Activated naive CD4-positive, alpha-beta T cell treated with anti-CD3 and anti-CD28 coated beads, Interleukin-2, amount 50 U/mL, for 72 hours (primary cell): Measurements from ENCODE around the gene CNST. TPM values are rescaled to one million over a fixed set of nuclear protein-coding genes. Genes with fewer than 3 reads are reported as not detected.
A peak's percentile ranks its signal among the peaks of the same experiment; 100 is the strongest.
"Not testable (repeated sequence)": the region's sequence is repeated elsewhere in the genome, so short reads cannot be mapped to it uniquely, and the experiment has no call there.

Source experiments
- ATAC-seq, 2 donors: fragments of 150-1000 bp; cut with Tn5 transposase; 2 replicates each; pipeline ENCODE4 v1.10.0; 2021; ENCODE audit warnings: mild to moderate bottlenecking in 2 of 2, moderate library complexity in 2 of 2
- DNase-seq, 2 donors: peaks; one replicate each; pipeline ENCODE4 v3.0.0; 2021 to 2022; ENCODE audit warnings: low spot score in 2 of 2
- H3K27ac Mint-ChIP-seq, 2 donors: one replicate each; pipeline ENCODE4 v1.8.0; 2022; ENCODE audit warnings: mild to moderate bottlenecking in 2 of 2, mixed read lengths in 2 of 2
- H3K36me3 Mint-ChIP-seq, 2 donors: one replicate each; pipeline ENCODE4 v1.8.0; 2022; ENCODE audit warnings: mixed read lengths in 2 of 2
- H3K9me3 Mint-ChIP-seq, 2 donors: one replicate each; pipeline ENCODE4 v1.8.0; 2022; ENCODE audit warnings: mixed read lengths in 2 of 2
- total RNA-seq, 2 donors: library from RNA; stranded (reverse); gene quantifications; one replicate each; pipeline ENCODE4 v1.2.3, GENCODE V29; 2022

Gene CNST
- total RNA-seq, 2 donors from 2014 or later, result 27.2 to 40.7 TPM

GRCh38 chr1:246571953-246572352 lies 5.7 kb downstream of the CNST start:
- H3K27ac Mint-ChIP-seq, result peak overlapping the region in 1 of 2 donors; percentile 90
- ATAC-seq, result no peak
- no peak for DNase-seq
- peaks cover 11 to 19% of the 10 kb centered on the region in 2 donors for H3K36me3 Mint-ChIP-seq
- no peaks in the 10 kb centered on the region for H3K9me3 Mint-ChIP-seq

GRCh38 chr1:246572785-246573184 lies 6.5 kb downstream of the CNST start:
- ATAC-seq (no peak), DNase-seq (no peak)
- no peaks in the 10 kb centered on the region for H3K9me3 Mint-ChIP-seq
- H3K27ac Mint-ChIP-seq, result peak overlapping the region; percentile 61 to 65
- peaks cover 5 to 16% of the 10 kb centered on the region in 2 donors for H3K36me3 Mint-ChIP-seq

- no peaks in the 10 kb centered on the region for H3K9me3 Mint-ChIP-seq
- peak overlapping the region; percentile 61 to 65 for H3K27ac Mint-ChIP-seq
- H3K36me3 Mint-ChIP-seq, result peaks cover 5 to 16% of the 10 kb centered on the region in 2 donors
- DNase-seq (no peak), ATAC-seq (no peak)
Measured at GRCh38 chr1:246573491-246573890, 7.2 kb downstream of the CNST start.

GRCh38 chr1:246576709-246577032 lies 10.4 kb downstream of the CNST start:
- peak overlapping the region in 1 of 2 donors; percentile 75 for H3K27ac Mint-ChIP-seq
- no peak for ATAC-seq
- H3K36me3 Mint-ChIP-seq, result peaks cover 0 to 8% of the 10 kb centered on the region in 2 donors
- no peak for DNase-seq
- no peaks in the 10 kb centered on the region for H3K9me3 Mint-ChIP-seq

GRCh38 chr1:246577082-246577719 lies 10.9 kb downstream of the CNST start:
- Mint-ChIP-seq H3K36me3 (peaks cover 0 to 9% of the 10 kb centered on the region in 2 donors), H3K27ac (peak overlapping the region; percentile 73 to 75), H3K9me3 (no peaks in the 10 kb centered on the region)
- DNase-seq (no peak), ATAC-seq (peak in 1 of 2 donors; percentile 77)

GRCh38 chr1:246577720-246578106 lies 11.5 kb downstream of the CNST start:
- Mint-ChIP-seq H3K27ac (peak overlapping the region; percentile 75 to 83), H3K9me3 (no peaks in the 10 kb centered on the region), H3K36me3 (peaks cover 0 to 14% of the 10 kb centered on the region in 2 donors)
- DNase-seq (no peak), ATAC-seq (peak in 1 of 2 donors; percentile 39)

GRCh38 chr1:246579818-246580217 lies 13.6 kb downstream of the CNST start:
- Mint-ChIP-seq H3K36me3 (peaks cover 9 to 31% of the 10 kb centered on the region in 2 donors), H3K9me3 (no peaks in the 10 kb centered on the region), H3K27ac (no peak overlapping the region)
- ATAC-seq, result peak in 1 of 2 donors; percentile 66
- DNase-seq, result no peak

GRCh38 chr1:246580497-246581370 lies 14.5 kb downstream of the CNST start:
- ATAC-seq, result no peak

GRCh38 chr1:246582301-246583055 lies 16.2 kb downstream of the CNST start:
- H3K27ac Mint-ChIP-seq, result peak overlapping the region in 1 of 2 donors; percentile 56
- no peaks in the 10 kb centered on the region for H3K9me3 Mint-ChIP-seq
- H3K36me3 Mint-ChIP-seq, result peaks cover 9 to 23% of the 10 kb centered on the region in 2 donors
- no peak for ATAC-seq
- DNase-seq, result no peak

More at GRCh38 chr1:246580497-246581370, 14.5 kb downstream of the CNST start:
- peak overlapping the region in 1 of 2 donors; percentile 67 for H3K27ac Mint-ChIP-seq
- H3K9me3 Mint-ChIP-seq, result no peaks in the 10 kb centered on the region
- no peak for DNase-seq
- H3K36me3 Mint-ChIP-seq, result peaks cover 9 to 24% of the 10 kb centered on the region in 2 donors

- Mint-ChIP-seq H3K9me3 (no peaks in the 10 kb centered on the region), H3K36me3 (peaks cover 9 to 23% of the 10 kb centered on the region in 2 donors), H3K27ac (peak overlapping the region in 1 of 2 donors; percentile 49)
- DNase-seq (no peak), ATAC-seq (no peak)
Measured at GRCh38 chr1:246583056-246583440, 16.8 kb downstream of the CNST start.

GRCh38 chr1:246583448-246584185 lies 17.4 kb downstream of the CNST start:
- Mint-ChIP-seq H3K36me3 (peaks cover 9 to 23% of the 10 kb centered on the region in 2 donors), H3K27ac (peak overlapping the region in 1 of 2 donors; percentile 49), H3K9me3 (no peaks in the 10 kb centered on the region)
- DNase-seq (no peak), ATAC-seq (no peak)

GRCh38 chr1:246587032-246587431 lies 20.8 kb downstream of the CNST start:
- H3K27ac Mint-ChIP-seq, result no peak overlapping the region
- DNase-seq, result no peak
- H3K36me3 Mint-ChIP-seq, result peaks cover 14 to 50% of the 10 kb centered on the region in 2 donors
- H3K9me3 Mint-ChIP-seq, result peaks cover 0 to 4% of the 10 kb centered on the region in 2 donors
- ATAC-seq, result no peak

GRCh38 chr1:246587606-246588005 lies 21.4 kb downstream of the CNST start:
- no peak for DNase-seq
- Mint-ChIP-seq H3K27ac (no peak overlapping the region), H3K36me3 (peaks cover 14 to 51% of the 10 kb centered on the region in 2 donors), H3K9me3 (peaks cover 0 to 4% of the 10 kb centered on the region in 2 donors)
- ATAC-seq, result peak; percentile 50

- ATAC-seq, result no peak
Measured at GRCh38 chr1:246588159-246588721, 22.0 kb downstream of the CNST start.

GRCh38 chr1:246589919-246590318 lies 23.7 kb downstream of the CNST start:
- H3K9me3 Mint-ChIP-seq, result not testable (repeated sequence)
- H3K27ac Mint-ChIP-seq, result peak overlapping the region in 1 of 2 donors; percentile 58

More at GRCh38 chr1:246588159-246588721, 22.0 kb downstream of the CNST start:
- no peak overlapping the region for H3K27ac Mint-ChIP-seq
- H3K36me3 Mint-ChIP-seq, result peaks cover 12 to 48% of the 10 kb centered on the region in 2 donors
- no peak for DNase-seq
- H3K9me3 Mint-ChIP-seq, result peaks cover 0 to 4% of the 10 kb centered on the region in 2 donors

GRCh38 chr1:246591047-246591446 lies 24.8 kb downstream of the CNST start:
- peaks cover 5 to 47% of the 10 kb centered on the region in 2 donors for H3K36me3 Mint-ChIP-seq
- no peak for DNase-seq
- H3K27ac Mint-ChIP-seq, result peak overlapping the region; percentile 47 to 69
- peaks cover 0 to 4% of the 10 kb centered on the region in 2 donors for H3K9me3 Mint-ChIP-seq
- peak; percentile 20 to 35 for ATAC-seq

More at GRCh38 chr1:246589919-246590318, 23.7 kb downstream of the CNST start:
- H3K36me3 Mint-ChIP-seq, result peaks cover 5 to 35% of the 10 kb centered on the region in 2 donors
- DNase-seq, ATAC-seq: not testable (repeated sequence)
